ENCODE data around the gene MSTN.

GRCh38 chr2:190053426-190053825, 9.1 kb downstream of the MSTN start:
- TF ChIP-seq CTCF (conservative IDR thresholded peaks at IDR 0.05; ENCODE audit: low read depth, low read length), result no peak
- no peak for TF ChIP-seq EZH2 (IDR thresholded peaks at IDR 0.05; ENCODE audit: borderline replicate concordance, low read depth, low read length, poor library complexity, severe bottlenecking)
